ENCODE data around the gene MAPK1.
"Not testable (repeated sequence)": the region's sequence is repeated elsewhere in the genome, so short reads cannot be mapped to it uniquely, and the experiment has no call there.

The MAPK1 gene

DNA sequence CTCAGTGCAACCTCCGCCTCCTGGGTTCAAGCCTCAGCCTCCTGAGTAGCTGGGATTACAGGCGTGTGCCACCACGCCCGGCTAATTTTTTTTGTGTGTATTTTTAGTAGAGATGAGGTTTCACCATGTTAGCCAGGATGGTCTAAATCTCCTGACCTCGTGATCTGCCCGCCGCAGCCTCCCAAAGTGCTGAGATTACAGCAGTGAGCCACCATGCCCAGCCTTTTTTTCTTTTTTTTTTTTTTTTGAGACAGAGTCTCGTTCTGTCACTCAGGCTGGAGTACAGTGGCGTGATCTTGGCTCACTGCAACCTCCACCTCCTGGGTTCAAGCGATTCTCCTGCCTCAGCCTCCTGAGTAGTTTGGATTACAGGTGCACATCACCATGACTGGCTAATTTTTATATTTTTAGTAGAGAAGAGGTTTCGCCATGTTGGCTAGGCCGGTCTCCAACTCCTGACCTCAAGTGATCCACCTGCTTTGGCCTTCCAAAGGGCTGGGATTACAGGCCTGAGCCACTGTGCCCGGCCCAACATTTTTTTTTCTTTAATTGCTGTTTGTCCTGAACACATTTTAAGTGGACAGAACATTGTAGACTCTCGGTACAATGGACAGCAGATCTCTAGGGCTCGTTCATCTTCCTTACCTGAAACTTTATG lies 146.1 kb downstream of the MAPK1 start:
- not testable (repeated sequence) for DNase-seq

DNA sequence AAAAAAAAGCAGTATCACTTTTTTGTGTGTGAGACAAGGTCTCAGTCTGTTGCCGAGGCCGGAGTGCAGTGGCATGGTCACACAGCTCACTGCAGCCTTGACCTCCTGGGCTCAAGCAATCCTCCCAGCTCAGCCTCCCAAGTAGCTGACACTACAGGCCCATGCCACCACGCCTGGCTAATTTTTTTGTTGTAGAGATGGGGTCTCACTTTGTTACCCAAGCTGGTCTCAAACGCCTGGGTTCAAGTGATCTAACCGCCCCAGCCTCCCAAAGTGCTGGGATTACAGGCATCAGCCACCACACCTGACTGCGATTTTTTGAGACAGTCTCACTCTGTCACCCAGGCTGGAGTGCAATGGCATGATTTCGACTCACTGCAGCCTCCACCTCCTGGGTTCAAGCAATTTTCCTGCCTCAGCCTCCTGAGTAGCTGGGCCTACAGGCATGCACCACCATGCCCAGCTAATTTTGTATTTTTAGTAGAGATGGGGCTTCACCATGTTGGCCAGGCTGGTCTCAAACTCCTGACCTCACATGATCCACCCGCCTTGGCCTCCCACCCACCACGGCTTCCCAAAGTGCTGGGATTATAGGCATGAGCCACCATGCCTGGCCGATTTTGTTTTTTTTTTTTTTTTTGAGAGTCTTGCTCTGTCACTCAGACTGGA lies 147.1 kb downstream of the MAPK1 start:
- DNase-seq, result not testable (repeated sequence)

DNA sequence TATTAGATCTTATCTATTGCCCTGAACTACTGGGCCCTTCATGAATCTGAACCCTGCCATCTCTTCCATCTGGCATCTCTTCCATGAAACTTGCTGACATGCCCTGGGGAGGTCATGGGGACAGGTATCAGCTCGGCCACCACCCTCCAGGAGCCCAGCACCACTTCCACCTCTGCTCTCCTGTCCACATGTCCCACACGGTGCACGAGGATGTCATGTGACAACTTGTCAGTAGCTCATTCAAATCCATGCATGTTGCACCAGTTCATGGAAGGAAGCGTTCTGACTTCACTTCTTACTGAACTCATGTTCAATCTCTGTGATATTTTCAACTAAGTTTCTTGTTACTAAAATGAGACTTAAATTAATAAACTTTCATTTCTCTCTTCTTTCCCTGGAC lies 148.4 kb downstream of the MAPK1 start:
- no peak for DNase-seq

- no peak for DNase-seq
These were observed 148.9 kb downstream of the MAPK1 start for GRCh38 chr22:21718499-21718898.

DNA sequence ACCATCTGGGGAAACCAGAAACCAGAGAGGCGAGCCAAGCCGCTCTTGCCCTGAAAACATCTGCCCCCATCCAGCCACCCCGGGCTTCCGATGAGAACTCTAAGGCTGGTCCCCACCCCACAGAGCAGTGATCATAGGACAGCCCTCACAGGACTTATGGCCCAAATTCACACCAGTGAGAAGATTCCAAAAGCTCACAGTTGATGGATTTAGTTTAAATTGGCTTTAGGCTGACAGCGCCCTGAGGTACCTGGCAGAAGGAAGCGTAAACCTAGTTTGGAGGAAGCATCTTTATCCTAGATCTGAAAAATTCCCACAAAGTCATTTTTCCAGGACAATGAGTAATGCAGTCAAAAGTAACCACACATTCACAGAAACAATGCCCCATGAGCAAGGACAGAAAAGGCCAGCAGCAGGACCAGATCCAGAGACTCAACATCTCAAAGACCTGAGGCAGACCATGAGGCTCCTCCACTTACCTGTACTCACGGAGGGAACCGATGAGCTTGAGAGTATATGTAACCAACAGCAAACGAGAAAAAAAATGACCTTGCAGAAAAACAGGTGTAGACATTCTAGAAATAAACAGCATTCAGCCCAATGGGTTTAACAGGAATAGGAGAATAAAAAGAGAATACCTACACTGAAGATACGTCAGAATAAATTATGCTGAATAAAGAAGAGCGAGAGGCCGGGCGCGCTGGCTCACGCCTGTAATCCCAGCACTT lies 150.9 kb downstream of the MAPK1 start:
- not testable (repeated sequence) for DNase-seq

DNA sequence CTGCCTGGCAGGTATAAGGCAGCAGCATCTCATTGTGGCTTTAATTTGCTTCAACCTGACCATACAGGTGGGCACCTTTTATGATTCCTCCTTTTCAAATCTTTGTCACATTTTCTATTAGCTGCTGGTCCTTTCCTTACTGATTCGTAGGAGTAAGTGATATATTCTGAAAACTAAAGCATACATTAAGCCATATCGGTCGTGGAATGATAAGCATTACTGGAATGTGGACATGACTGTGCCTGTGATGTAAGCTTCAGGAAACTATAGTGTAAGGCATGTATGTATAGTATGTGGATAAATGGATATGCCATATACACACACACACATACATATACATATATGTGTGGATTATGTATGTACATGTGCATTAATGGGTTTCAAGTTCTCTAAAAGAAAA lies 152.7 kb downstream of the MAPK1 start:
- DNase-seq, result no peak

GRCh38 chr22:21714059-21714770 lies 153.2 kb downstream of the MAPK1 start:
- DNase-seq, result no peak

GRCh38 chr22:21713428-21714058 lies 153.9 kb downstream of the MAPK1 start:
- no peak for DNase-seq

DNA sequence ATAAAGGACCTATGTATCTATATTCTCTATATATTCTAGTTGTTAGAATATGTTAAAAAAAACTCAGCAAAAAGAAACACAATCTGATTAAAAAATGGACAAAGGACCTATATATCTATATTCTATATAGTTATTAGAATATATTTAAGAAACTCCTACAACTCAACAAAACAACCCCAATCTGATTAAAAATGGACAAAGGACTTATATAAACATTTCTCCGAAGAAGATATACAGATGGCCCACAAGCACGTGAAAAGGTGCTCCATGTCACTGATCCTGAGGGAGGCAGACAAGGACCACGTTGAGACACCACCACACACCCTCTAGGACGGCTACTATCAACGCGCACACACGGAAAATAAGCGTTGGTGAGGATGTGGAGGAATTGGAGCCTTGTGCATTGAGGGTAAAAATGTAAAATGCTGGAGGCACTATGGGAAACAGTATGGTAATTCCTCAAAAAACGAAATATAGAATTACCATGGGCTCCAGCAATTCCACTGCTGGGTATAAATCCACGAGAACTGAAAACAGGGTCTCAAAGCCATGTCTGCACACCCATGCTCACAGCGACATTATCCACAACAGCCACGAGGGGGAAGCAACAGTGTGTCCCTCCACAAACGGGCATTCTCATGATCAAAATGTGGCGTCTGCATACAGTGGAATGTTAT lies 154.6 kb downstream of the MAPK1 start:
- DNase-seq, result peak; percentile 49

DNA sequence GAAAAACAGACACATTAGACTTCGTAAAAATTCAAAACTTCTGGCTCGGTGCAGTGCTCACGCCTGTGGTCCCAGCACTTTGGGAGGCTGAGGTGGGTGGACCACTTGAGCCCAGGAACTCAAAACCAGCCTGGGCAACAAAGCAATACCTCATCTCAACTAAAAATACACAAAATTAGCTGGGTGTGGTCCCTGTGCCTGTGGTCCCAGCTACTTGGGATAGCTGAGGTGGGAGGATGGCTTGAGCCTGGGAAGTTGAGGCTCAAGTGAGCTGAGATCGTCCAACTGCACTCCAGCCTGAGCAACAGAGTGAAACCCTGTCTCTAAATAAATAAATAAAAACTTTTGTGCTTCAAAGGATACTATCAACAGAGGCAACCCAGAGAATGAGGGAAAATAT lies 155.6 kb downstream of the MAPK1 start:
- no peak for DNase-seq

DNA sequence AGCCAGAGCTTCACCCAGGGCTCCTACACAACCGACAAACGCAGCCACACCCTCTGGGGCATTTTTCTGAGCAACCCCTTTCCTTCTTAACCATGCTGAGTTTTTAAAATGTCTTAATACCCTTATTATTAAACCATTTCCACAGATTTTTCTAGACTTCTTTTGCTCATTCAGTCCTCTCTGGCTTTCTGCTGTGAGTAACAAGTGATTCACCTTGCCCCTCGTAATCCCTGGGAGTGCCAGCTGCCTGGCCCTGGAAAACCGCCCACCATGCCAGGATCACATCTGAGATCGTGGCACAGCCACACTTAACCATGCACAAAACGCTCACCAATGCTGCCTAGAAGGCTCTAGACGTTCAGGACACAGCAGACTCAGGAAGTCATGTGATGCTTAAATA lies 157.3 kb downstream of the MAPK1 start:
- no peak for DNase-seq

DNA sequence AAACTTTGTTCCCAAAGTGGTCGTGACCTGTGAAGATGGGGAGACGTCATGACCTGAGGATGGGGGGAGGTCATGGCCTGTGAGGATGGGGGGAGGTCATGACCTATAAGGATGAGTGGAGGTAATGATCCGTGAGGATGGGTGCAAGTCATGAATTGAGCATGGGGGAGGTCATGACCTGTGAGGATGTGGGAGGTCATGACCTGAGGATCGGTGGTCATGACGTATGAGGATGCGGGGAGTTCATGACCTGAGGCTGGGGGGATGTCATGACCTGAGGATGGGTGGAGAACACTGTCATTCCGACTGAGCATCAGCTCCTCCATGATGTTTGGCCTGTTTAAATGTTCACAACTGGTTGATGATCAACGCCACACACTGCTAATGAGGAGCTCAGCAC lies 157.8 kb downstream of the MAPK1 start:
- DNase-seq, result no peak

DNA sequence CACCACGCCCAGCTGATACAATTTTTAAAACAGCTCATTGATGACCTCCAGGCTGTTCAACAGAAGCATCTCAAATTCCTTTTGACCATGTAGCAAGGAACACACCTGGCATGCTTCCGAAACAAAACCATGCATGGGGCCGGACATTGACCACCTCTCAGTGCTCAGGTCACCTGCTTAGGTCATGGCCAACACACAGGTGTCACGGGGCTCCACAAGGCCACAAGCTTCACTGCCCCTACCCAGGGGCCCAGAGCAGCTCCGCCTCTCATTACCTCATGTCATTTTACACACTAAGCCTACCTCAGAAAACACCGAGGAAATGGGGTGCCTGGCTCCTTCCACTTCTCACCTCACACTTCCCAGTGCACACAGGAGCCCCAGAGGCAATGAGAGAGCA lies 158.5 kb downstream of the MAPK1 start:
- DNase-seq, result no peak

- DNase-seq, result no peak
These were observed 159.8 kb downstream of the MAPK1 start for GRCh38 chr22:21707677-21708076.
